HG02884 (cell line): Measurements from ENCODE around the gene TAF12.
A peak's percentile ranks its signal among the peaks of the same experiment; 100 is the strongest.
"Not testable (repeated sequence)": the region's sequence is repeated elsewhere in the genome, so short reads cannot be mapped to it uniquely, and the experiment has no call there.

Experiments used
- ATAC-seq: cut with Tn5 transposase; IDR thresholded peaks from one replicate; pipeline ENCODE4 v1.9.1; 2021; ENCODE audit warnings: mild to moderate bottlenecking, moderate library complexity; ENCODE audit not compliant: unreplicated experiment

TAF12 gene

GRCh38 chr1:28586585-28587391 is 56.1 kb downstream of the TAF12 start:
- not testable (repeated sequence) for ATAC-seq

GRCh38 chr1:28582248-28582615 is 60.6 kb downstream of the TAF12 start:
- no peak for ATAC-seq

GRCh38 chr1:28581531-28582247 is 61.2 kb downstream of the TAF12 start:
- peak; percentile 66 for ATAC-seq

GRCh38 chr1:28580722-28581530 is 61.9 kb downstream of the TAF12 start:
- ATAC-seq: no peak

GRCh38 chr1:28579401-28579800 is 63.5 kb downstream of the TAF12 start:
- no peak for ATAC-seq

GRCh38 chr1:28578696-28579218 is 64.1 kb downstream of the TAF12 start:
- no peak for ATAC-seq

- ATAC-seq: no peak
Measured at GRCh38 chr1:28577738-28578536, 64.9 kb downstream of the TAF12 start.

GRCh38 chr1:28577052-28577678 is 65.7 kb downstream of the TAF12 start:
- no peak for ATAC-seq

- ATAC-seq: no peak
Measured at GRCh38 chr1:28573564-28573963, 69.3 kb downstream of the TAF12 start.

- not testable (repeated sequence) for ATAC-seq
Measured at GRCh38 chr1:28572891-28573290, 70.0 kb downstream of the TAF12 start.

- no peak for ATAC-seq
Measured at GRCh38 chr1:28571911-28572310, 71.0 kb downstream of the TAF12 start.

GRCh38 chr1:28566931-28567330 is 75.9 kb downstream of the TAF12 start:
- ATAC-seq: no peak

GRCh38 chr1:28565726-28566125 is 77.1 kb downstream of the TAF12 start:
- no peak for ATAC-seq

GRCh38 chr1:28565040-28565439 is 77.8 kb downstream of the TAF12 start:
- no peak for ATAC-seq

- no peak for ATAC-seq
Measured at GRCh38 chr1:28564310-28564709, 78.6 kb downstream of the TAF12 start.

- ATAC-seq: no peak
Measured at GRCh38 chr1:28560886-28561285, 82.0 kb downstream of the TAF12 start.
